Neural cell (in vitro differentiated cells): ENCODE measurements around the gene ZNF148.

Experiments used
- CTCF ChIP-seq: fragments of 450-650 bp; IDR thresholded peaks from 2 replicates; pipeline ENCODE4 v1.5.1; 2014; ENCODE audit warnings: antibody characterized with exemption, mild to moderate bottlenecking, moderate library complexity; ENCODE audit not compliant: poor library complexity, severe bottlenecking
- EP300 ChIP-seq: fragments of 450-650 bp; conservative IDR thresholded peaks from 2 replicates; pipeline ENCODE4 v1.6.1; 2014; ENCODE audit warnings: antibody characterized with exemption, mild to moderate bottlenecking, moderate library complexity; ENCODE audit not compliant: poor library complexity, severe bottlenecking
- EZH2 ChIP-seq: fragments of 200-600, 300-800 bp; shearing (Covaris generic), sonication (generic); IDR thresholded peaks from 2 replicates; pipeline ENCODE4 v1.6.1; 2014; ENCODE audit warnings: antibody characterized with exemption, low read length, borderline replicate concordance, mild to moderate bottlenecking; ENCODE audit not compliant: insufficient read depth, poor library complexity, severe bottlenecking
- MXI1 ChIP-seq: fragments of 450-650 bp; conservative IDR thresholded peaks from 2 replicates; pipeline ENCODE4 v1.6.1; 2014; ENCODE audit warnings: antibody characterized with exemption, mild to moderate bottlenecking; ENCODE audit not compliant: poor library complexity, severe bottlenecking
- POLR2AphosphoS5 ChIP-seq: IDR thresholded peaks from 2 replicates; pipeline ENCODE4 v1.6.1; 2012
- RAD21 ChIP-seq: fragments of 450-650 bp; conservative IDR thresholded peaks from 2 replicates; pipeline ENCODE4 v1.6.1; 2014; ENCODE audit warnings: antibody characterized with exemption, mild to moderate bottlenecking, moderate library complexity
- REST ChIP-seq: IDR thresholded peaks from 2 replicates; pipeline ENCODE4 v1.6.1; 2012; ENCODE audit warnings: borderline replicate concordance
- SMC3 ChIP-seq: fragments of 450-650 bp; conservative IDR thresholded peaks from 2 replicates; pipeline ENCODE4 v1.6.1; 2014; ENCODE audit warnings: antibody characterized with exemption, mild to moderate bottlenecking, moderate library complexity; ENCODE audit not compliant: poor library complexity

GRCh38 chr3:125289429-125289981 lies 85.6 kb downstream of the ZNF148 start:
- TF ChIP-seq CTCF (no peak), REST (no peak), SMC3 (no peak), POLR2AphosphoS5 (no peak), EP300 (no peak), EZH2 (no peak), MXI1 (no peak), RAD21 (no peak)
